H1 (cell line): Measurements from ENCODE around the gene PLPPR4. TPM values are rescaled to one million over a fixed set of nuclear protein-coding genes. Genes with fewer than 3 reads are reported as not detected.

Experiments
- CBX8 ChIP-seq: fragments of 300-800, 300-1000 bp; sonication (generic); IDR thresholded peaks from 2 replicates; pipeline ENCODE4 v1.7.1; 2016; ENCODE audit warnings: low read depth, low read length, borderline replicate concordance
- GTF2F1 ChIP-seq: IDR thresholded peaks from 2 replicates; pipeline ENCODE4 v1.6.1; 2012; ENCODE audit warnings: low read depth, low read length, improper control_type of control experiment, borderline replicate concordance
- JUND ChIP-seq: IDR thresholded peaks from 2 replicates; pipeline ENCODE4 v1.6.1; 2011; ENCODE audit warnings: mild to moderate bottlenecking, improper control_type of control experiment, low read length
- TEAD4 ChIP-seq: IDR thresholded peaks from 2 replicates; pipeline ENCODE4 v1.6.1; 2012; ENCODE audit warnings: low read depth, low read length, inconsistent platforms, mixed read lengths
- USF2 ChIP-seq: IDR thresholded peaks from 2 replicates; pipeline ENCODE4 v1.6.1; 2011; ENCODE audit warnings: low read length, improper control_type of control experiment
- polyA plus RNA-seq, 7 experiments: library from polyadenylated mRNA; depleted of rRNA in 3 of 7; stranded (reverse) in 5 of 7; unstranded in 2 of 7; fragments of >200 nt in 5 of 7; fragments of 200-250 nt in 2 of 7; gene quantifications; 1 replicate in 5 of 7; 2 replicates in 1 of 7; 4 replicates in 1 of 7; pipeline versions ENCODE4 v1.2.1 to v1.2.3, GENCODE V29; 2011 to 2013; ENCODE audit warnings: missing spikeins in 2 of 7, mixed read lengths in 2 of 7
- total RNA-seq: library from RNA; stranded (reverse); fragmentation: NEBNext Ultra II Directional; extraction: Animal tissue kit (Norgen Biotek cat#: 25700); gene quantifications from 2 replicates; pipeline ENCODE4 v1.2.1, GENCODE V29; 2021

PLPPR4 gene
- total and polyA plus RNA-seq, 2 of the 8 experiments (the other 6 are each of a cell fraction or from before 2014, with no cell fraction given) = 0.74 to 2.2 TPM

- TF ChIP-seq USF2 = no peak
- no peak for TF ChIP-seq JUND
- TF ChIP-seq GTF2F1 = no peak
- TF ChIP-seq TEAD4 = no peak
- no peak for TF ChIP-seq CBX8
These were observed 2.4 kb downstream of the PLPPR4 start (continued) for GRCh38 chr1:99266726-99267125.
